Glomerular endothelial cell (primary cell): Measurements from ENCODE around the gene CAMK2D. TPM values are rescaled to one million over a fixed set of nuclear protein-coding genes. Genes with fewer than 3 reads are reported as not detected.

Source experiments
- DNase-seq: peaks from one replicate; pipeline ENCODE4 v3.0.0-alpha.2; 2011; ENCODE audit warnings: low read depth, low spot score; ENCODE audit errors: extremely low read depth
- total RNA-seq: library from RNA; depleted of rRNA; stranded (reverse); fragments of >200 nt; gene quantifications from 2 replicates; pipeline ENCODE4 v1.2.3, GENCODE V29; 2015

CAMK2D gene
- total RNA-seq, 1 donor from 2014 or later: 24.1 TPM

DNA sequence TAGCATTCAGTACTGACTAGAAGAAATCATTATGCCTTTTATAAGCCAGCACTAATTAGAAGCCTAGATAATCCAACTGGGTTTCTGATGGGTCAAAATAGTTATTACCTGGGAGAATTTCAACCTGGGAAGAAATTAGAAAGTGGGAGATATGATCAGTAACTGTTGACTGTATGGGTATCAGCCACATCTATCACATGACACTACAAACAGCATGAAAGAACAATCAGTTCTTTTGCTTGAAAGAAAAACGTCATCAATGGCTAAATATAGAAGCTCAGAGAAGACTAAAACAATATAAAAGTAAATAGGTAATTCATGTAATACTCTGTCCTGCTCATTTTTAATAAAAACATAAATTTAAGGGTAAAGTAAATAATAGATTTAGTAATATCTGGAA lies 145.1 kb downstream of the CAMK2D start:
- no peak for DNase-seq

DNA sequence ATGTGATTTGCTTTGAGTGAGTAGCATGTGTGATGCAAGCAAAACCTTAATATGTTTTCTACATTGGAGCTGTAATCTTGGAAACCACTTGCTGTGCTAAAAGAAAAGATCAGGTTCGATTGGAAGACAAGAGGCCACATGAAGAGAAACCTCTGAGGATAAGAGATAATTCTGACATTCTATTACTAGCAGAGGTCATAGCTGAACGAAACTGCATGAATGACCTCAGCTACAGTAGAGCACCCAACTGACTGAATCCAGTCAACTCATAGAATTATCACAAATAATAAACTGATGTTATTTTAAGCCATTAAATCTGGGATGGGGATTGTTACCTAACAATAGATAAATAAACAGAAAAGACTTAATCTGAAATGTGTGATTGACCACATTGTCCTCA lies 147.1 kb downstream of the CAMK2D start:
- no peak for DNase-seq

DNA sequence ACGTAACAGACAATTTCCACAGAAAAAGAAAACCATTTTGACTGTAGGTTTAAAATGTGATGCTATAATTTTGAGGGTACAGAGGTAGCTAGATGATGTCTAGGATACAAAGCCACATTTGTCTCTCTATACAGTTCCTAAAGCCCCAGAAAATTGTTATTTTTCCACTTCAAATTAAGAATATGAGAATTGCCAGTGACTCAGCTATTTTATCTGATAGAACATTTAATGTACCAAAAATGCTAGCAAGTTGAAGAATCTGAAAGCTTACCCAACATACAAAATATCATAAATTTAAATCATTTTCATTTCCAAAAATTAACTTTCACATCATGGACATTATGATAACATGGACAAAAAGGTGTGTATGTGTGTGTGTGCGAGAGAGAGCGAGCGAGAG lies 148.0 kb downstream of the CAMK2D start:
- DNase-seq: no peak

DNA sequence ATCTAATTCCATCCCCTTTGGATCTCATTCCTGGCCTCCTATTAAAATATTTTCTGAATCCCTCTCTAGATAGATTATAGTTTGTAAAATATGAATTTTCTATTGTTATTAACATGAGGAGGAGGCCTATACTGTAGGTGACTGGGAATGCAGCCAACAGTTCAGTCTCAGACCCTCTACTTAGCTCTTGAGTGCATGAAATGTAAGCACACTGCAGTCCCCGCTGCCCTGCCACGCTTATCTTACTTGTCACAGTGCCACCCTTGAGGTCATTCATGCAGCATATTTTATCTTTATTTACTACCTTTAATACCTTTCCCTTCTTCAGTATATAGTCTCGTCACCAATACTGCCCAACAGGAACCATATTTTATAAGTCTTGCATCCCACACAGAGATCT lies 151.0 kb downstream of the CAMK2D start:
- no peak for DNase-seq

DNA sequence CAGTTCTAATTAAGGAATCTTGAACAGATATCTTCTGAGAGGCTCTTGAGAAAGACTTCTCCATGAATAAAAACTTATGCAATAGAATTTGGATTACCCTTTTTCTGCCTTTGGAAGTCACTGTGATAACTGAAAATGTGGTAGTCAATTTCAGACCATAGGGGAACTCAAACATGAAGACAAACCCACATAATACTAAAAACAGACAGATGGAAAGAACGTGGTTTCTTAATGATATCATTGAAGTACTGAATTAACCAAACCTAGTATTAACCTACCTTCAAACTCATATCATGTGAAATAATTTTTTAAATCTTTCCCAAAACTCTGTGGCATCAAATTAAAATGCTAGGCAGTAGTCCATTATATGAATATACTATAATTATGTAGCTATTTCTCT lies 153.5 kb downstream of the CAMK2D start:
- DNase-seq: no peak

DNA sequence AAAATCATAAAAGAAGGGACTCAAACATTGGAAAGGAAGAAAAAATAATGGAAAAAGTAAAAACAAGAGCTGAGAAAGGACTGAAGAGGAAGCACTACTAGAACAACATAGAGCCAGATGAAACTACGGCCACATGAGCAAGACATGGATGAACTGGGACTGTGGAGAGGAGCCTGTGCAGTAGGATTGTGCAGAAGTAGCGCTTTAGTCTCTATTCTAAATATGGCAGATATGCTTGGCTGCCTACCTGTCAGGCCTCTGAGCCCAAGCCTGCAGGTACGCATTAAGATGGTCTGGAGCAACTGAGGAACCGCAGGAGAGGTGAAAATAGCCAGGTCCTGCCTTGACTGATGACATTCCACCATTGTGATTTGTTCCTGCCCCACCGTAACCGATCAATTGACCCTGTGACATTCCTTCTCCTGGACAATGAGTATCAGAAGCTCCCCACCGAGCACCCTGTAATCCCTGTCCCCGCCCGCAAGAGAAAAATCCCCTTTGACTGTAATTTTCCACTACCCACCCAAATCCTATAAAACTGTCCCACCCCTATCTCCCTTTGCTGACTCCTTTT lies 154.3 kb downstream of the CAMK2D start:
- no peak for DNase-seq

DNA sequence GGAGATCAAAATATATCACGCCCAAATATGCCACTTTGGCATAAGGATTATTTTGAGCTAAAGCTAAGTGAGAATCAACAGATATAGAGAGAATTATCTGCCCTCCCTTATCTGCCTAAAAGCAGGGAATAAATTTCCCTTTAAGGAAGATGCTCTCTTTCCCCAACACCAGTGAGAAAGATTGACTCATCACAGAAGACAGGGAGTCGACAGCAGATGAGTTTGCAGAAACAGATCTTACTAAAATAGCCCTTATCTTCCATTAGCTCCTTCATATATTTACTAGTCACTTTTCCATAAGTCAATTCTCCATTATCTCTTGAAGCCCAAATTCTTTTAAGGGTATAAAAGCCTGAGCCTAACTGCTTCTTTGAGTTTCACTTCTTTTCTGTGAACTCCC lies 156.6 kb downstream of the CAMK2D start:
- no peak for DNase-seq

DNA sequence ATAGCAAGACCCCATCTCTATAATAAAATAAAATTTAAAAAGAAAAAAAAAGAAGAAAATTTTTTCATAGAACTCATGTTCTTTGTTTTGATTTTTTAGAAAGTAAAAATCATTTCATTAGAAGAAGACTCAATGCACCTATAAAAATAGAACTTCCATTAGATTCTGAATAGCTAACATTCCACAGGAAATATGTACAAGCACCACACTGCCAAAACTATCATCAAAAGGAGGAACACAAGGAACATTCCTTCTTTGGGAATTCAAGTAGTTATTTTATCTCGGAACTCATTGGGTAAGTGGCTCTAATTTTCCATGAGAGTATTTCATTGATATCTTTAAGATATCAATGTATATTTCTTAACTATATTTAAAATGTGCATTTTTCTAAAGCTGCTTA lies 157.6 kb downstream of the CAMK2D start:
- DNase-seq: no peak

DNA sequence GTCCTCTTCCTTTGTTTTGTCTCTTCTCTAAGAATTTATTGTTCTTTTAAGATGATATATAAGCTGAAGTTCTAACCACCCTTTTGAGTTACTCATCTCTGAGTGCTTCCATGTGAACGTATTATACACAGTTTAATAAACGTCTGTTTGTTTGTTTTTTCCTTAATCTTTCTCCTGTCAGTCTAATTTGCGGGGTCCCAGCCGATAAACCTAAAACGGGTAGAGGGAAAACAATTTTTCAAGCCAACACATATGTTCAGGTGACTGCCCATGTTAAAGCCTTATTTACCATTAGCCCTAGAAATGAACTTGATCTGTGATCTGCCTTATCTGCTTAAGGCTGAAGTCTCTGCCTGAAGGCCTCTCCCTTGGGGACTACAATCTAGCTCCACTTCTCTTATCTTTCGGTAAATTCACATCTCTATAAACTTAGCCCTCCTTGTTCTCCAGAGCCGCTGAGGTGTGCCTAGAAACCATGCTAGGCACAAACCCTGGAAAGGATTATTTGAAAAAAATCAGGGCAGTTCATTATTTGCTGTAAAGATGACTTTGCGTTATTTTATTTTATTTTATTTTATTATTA lies 158.8 kb downstream of the CAMK2D start:
- DNase-seq: no peak

DNA sequence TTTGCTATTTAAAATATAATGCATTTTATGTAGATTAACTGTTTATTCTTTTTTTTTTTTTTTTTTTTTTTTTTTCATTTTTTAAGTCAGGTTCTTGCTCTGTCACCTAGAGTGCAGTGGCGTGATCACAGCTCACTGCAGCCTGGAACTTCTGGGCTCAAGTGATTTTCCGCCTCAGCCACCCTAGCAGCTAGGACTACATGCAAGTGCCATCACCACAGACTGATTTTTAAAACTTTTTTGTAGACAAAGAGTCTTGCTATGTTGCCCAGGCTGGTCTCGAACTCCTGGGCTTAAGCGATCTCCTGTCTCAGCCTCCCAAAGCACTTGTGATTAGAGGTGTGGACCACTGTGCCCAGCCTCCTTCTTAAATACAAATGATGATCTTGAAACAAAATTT lies 159.9 kb downstream of the CAMK2D start:
- DNase-seq: no peak

DNA sequence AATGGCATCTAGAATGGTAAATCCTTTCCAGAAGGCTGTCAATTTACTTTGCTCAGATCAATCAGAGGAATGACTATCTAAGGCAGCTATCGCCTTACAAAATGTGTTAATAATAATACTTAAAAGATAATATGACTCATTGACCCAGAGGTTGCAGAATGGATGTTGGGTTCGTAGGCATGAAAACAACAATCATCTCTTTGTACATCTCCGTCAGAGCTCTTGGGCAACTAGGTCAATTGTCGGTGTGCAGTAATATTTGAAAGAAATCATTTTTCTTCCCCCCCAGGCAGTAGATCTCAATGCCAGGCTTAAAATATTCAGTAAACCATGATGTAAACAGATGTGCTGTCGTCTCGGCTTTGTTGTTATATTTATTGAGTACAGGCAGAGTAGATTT lies 165.1 kb downstream of the CAMK2D start:
- no peak for DNase-seq

DNA sequence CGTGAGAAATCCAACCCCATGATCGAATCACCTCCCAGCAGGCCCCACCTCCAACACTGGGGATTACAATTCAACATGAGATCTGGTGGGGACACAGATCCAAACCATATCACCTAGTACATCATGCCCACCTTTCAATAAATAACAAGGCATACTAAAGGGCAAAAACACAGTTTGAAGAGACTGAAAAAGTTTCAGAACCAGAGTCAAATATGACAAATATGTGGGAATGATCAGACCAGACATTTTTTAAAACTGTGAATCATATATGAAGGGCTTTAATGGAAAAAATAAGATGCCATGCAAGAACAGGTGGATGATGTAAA lies 167.3 kb downstream of the CAMK2D start:
- DNase-seq: no peak

DNA sequence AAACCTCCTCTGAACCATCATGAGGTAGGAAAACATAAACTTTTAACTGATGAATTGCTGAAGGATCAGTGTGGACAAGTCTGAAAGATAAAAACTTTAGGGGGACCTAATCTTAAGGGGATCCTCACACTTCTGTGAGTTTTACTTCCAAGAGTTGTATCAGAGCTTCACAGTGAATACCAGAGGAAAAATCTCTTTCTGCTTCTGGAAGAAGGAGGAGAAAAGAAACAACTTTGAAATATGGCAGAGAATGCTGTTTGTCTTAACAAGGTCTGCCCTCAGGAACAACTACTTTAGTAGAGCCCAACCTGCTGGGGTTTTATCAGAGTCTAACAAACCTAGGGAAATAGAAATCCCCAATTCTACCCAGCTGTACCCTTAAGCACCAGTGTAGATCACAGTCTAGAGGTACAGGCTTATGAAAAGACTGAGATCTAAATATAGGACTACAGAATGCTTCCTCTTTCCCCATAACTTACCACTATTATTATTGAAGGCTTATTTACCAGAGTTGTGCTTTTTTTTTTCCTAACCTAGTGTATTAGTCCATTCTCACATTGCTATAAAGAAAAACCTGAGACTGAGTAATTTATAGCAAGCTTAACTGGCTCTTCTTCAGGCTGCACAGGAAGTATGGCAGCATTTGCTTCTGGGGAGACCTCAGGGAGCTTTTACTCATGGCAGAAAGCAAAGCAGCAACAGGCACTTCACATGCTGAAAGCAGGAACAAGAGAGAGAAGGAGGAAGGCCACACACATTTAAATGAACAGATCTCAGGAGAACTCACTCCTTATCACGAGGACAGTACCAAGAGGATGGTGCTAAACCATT lies 167.9 kb downstream of the CAMK2D start:
- DNase-seq: no peak

DNA sequence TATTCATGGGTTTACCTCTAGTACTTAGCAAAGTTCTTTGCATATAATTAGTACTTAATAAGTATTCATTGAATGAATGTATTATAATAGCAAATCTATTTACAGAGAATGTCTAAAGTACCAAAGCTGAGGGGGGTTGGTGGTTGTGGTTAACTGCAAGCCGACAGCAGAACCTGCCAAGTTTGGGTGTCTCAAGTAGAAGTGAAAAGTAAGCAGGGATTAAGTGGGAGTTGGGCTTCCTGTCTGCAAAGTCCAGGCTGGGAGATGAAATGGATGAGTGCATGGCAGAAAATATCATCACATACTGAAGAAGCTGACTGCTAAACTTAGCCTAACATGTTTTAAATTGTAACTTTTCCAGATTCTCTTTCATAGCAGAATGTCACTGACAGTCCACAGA lies 169.6 kb downstream of the CAMK2D start:
- DNase-seq: no peak

DNA sequence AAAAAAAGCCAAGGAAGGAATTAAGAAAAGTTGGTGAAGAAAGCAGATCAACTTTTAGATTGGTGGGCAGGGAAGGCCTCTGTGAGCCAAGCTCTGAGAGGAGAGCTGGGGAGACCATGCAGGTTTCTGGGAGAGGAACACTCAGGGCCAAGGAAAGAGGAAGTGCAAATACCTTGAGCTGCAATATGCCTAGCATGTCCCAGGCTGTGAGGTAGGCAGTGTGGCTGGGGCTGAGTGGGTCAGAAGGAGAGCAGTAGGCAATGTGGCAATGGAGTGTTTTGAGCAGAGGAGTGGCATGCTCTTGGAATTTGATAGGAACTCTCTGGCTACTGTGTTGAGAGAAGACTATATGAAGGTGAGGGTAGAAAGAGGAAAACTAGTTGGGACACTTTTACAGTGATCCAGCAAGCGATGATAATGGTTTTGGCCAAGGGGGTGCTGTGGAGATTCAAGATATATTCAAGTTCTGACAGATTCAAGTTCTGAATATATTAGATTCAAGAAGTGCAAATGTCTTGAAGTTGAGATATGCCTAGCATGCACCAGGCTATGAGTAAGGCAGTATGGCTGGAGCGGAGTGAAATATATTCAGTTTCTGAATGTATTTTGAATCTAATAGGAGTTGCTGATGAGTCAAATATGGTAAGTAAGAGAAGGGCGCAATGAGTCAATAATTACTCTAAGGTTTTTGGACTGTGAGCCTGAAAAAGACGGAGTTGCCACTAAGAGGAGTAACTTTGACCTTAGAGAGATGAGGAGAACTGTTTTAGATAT lies 172.5 kb downstream of the CAMK2D start:
- no peak for DNase-seq

DNA sequence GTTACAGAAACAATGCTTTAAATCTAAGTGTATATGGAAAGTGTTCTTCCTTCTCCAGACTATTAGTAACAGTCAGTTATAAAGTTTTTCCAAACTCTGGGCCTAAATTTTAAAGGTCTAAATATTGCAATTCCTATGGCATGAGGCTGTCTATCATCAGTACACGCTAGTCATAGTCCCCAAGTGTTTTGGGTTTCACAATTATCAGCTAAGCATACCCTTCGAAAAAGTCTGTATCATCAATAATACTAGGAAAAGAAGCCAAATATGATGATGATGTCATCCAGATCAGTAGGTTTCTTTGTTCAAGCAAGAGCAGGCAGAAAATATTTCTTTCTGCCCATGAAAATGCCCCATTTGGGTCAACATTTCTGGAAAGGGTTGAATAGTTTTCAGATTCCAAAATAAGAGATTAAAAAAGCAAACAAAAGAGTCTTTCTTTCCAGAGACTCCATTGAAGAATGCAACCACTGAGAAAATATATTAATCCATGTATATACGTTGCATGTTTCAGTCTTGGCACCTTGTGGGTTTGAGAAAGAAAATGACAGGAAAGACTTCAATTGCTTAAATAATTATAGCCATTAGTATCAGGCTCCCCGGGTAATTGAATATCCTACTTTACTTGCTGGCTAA lies 173.8 kb downstream of the CAMK2D start:
- DNase-seq: no peak

DNA sequence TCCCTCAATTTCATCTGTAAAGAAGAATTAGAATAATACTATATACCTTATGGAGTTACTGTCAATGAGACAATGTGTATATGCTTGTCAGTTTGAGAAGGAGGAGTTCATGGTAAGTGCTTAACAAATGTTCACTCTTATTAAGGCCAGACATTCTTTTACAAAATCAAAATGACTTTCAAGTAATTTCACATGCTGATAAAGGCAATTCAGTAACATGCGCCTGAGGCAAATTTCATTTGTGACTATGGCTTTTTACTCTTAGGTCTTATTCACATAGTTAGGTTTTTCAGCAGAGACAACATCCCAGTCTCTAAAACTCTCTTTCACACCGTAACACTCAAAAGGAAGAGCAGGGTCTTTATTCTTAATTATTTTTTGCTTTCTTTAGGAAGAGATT lies 174.4 kb downstream of the CAMK2D start:
- DNase-seq: no peak

DNA sequence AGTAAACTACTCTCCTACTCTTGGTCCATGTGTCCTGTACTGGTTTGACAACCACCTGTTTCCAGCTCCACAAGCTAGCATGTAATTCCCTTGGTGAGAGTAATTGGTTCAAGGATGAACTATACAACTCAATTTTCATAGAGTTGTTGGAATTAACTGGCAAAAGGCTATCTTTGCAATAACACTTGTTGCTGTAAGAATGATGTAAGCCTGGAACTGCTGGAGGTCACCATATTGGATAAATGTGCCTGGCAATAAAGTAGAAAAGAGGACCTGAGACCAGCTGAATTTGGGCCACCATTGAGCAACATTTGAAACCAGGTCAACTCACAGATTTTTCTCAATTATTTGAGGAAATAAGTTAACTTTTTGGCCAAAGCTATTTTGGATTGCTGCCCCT lies 175.5 kb downstream of the CAMK2D start:
- DNase-seq: no peak

DNA sequence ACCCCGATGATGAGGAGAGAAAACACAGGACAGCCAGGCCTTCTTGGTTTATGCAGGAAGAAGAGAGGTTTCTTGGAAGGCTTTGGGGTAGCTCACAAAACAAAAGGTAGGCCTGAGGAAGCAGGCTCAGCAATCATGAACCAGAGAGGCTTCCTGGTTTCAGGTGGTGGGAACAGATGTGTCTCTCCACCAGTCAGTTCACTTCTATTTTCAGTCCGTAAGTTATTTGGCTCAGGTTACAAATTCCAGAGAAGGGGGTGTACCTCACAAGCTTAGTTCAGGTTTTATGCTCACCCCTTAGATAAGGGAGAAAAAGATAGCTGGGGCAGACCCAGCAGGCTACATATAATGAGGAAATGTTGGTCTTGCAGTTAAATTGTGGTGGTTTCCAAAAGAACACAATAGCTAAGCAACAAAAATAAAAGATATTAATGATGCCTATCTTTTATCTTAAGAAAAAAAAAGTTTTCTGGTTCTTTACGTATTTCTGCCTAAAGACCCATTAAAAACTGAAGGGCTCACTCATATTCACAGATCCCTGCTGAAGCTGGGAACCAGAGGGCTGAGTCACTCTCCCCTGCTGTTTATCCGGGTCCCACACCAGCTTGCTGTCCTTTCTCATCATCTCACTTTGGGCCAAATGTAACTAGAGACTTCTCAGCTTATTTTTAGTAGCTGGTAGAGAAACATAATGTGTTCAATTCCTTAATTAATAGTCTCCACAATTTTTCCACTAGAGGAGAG lies 177.0 kb downstream of the CAMK2D start:
- no peak for DNase-seq

DNA sequence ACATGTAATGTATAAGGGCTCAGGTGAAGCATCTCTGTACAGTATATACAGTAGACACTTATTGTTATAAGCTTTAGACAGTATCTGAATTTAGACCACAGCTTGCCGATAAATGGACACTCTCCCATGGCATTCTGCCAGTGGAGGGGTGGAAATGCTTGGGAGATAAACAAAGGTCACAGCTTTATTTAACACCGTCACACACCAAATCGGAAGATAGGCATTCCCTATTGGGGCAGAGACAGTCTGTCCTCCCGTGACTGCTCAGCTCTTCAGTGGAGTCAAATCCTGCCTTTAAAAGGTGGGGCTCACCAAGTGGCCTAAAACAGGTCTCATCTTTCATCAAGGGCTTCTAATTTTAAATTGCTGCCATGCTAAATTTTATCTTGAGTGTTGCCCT lies 178.8 kb downstream of the CAMK2D start:
- DNase-seq: no peak

DNA sequence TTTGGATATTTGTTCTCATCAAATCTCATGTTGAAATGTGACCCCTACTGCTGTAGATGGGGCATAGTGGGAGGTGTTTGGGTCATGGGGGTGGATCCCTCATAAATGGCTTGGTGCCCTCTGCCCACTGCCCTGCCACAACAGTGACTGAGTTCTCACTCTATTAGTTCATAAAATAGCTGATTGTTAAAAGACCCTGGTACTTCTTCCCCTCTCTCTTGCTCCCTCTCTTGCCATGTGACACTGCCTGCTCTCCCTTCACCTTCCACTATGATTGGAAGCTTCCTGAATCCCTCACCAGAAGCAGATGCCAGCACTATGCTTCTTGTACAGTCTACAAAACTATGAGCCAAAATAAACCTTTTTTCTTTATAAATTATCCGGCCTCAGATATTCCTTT lies 182.2 kb downstream of the CAMK2D start:
- no peak for DNase-seq
